Suprapubic skin (tissue), 3 donors: ENCODE data around the gene MYH7B.

ENCODE experiments used
- CTCF ChIP-seq, 2 donors: fragments of 200-600 bp in 1 of 2; fragments of 450-650 bp in 1 of 2; sonication (generic) in 1 of 2; IDR thresholded peaks; one replicate each; pipeline ENCODE4 v1.5.1; 2016 to 2019; ENCODE audit warnings: antibody characterized with exemption in 2 of 2, mild to moderate bottlenecking in 1 of 2, moderate library complexity in 1 of 2
- POLR2A ChIP-seq, 2 donors: fragments of 450-650 bp; IDR thresholded peaks; one replicate each; pipeline ENCODE4 v1.6.1; 2017; ENCODE audit warnings: antibody characterized with exemption in 2 of 2, mild to moderate bottlenecking in 2 of 2, moderate library complexity in 2 of 2

DNA sequence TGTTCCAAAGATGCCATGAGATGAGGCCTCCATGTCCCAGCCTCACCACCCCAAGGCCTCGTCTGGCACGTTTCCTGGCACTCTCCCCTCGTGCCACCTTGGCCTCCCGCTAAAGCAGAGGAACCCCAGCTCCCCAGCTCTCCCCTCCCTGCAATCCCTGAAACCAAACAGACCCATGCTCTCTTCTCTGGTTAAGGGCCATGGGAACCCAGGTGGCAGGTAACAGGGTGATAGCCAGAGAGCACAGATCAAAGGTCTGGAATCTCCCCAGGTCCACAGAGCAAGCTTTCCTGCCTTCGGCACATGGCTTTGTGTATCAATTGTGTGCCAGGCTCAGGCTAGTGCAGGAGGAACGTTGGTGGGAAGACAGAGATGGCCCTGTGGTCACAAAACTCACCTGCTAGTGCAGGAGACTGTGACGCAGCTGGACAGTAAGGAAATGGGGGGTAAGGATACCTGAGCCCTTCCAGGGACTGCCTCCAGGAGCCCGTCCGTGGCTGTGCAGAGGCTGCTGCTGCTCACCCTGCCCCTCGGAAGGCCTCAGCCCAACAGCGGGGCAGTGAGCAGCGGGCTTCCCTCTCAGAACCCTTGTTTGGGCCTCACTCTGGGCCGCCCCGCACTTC, 39.0 kb downstream of the MYH7B start:
- no peak for TF ChIP-seq POLR2A (IDR thresholded peaks at IDR 0.05)
- no peak for TF ChIP-seq CTCF (IDR thresholded peaks at IDR 0.05)
